GM19455 (cell line): ENCODE data around the gene GPR55.

Source experiments
- ATAC-seq: cut with Tn5 transposase; IDR thresholded peaks from one replicate; pipeline ENCODE4 v1.9.1; 2021; ENCODE audit not compliant: unreplicated experiment

Gene GPR55

DNA sequence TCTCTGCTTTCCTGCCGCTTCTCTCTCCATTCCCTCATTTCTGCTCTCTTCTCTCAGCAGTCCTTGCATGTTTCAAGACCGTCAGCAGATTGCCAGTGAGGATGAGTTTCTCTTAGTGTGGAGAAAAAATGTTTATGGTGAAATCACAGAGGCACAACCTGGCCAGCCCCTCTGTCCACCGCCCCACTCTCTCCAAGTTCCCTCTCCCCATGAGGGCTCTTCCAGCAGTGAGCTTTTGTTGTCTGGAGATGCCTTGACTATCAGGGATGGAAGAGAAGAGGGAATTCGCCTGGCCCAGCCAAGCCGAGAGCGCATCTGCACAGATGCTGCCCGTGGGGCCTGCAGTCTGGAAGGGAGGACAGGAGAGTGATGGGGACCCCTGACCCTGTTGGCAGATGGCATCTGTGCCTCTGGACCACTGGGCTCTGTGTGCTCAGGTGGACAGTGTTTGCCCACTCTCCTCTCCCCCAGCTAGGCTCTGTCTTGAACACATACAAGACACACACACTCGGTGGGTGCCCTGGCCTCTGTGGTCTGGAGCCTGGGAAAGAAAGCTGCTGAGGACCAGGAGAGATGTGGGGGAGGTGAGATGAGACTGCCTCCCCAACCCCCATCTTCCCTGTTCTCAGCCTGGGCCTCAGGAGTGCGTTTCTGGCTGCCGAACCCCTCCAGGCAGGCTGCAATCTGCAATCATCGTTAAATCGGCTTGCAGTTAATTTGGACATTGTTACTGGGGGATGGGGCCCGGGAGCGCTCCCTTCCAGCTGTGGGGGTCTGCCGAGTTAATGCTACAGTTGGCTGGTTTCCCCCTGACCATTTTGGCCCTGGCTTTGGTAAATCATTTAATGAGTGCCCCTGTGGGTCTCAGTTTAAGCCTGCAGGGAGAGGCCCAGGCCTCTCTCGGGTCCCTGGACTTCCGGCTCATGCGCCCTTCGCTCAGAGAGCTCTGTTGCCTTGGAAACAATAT, 55.8 kb downstream of the GPR55 start:
- no peak for ATAC-seq

DNA sequence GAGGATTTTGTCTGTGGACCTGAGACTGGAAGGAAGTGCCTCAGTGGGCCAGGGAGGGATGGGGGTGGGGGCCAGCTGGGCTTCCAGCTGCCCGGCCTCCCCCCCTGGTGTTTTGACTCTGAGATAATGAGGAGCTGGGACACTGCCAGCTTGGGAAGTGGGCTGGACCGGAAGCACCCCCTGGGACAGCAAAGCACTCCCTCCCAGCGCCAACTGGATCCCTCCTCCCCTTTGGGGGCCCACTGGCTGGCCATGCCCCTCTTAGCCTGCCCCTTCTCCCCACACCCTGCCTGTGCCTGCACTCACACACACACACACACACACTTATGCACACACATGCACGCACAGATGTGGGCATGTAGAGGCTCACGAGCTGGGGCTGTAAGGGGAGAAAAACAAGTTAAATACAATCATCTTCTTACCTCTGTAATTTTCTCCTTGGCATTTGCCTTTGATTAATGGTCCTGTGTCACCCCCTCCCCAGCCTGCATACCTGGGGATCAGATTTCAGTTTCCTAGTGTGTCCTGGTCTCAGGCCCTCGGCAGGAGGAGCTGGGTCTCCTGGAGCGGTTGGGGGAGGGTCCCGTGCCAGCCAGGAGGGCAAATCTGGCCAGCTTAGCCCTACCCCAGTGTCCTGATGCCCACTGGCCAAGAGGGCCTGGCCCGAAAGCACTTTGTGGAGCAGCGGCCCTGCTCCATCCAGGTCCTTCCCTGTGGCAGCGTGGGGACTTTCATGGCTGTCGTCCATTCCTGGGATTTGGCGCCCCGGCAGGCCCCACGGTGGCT, 56.7 kb downstream of the GPR55 start:
- ATAC-seq: no peak

GRCh38 chr2:230866756-230867523, 58.1 kb downstream of the GPR55 start:
- ATAC-seq: no peak

- no peak for ATAC-seq
These were observed 59.0 kb downstream of the GPR55 start for GRCh38 chr2:230865766-230866755.

GRCh38 chr2:230865307-230865765, 59.7 kb downstream of the GPR55 start:
- no peak for ATAC-seq

DNA sequence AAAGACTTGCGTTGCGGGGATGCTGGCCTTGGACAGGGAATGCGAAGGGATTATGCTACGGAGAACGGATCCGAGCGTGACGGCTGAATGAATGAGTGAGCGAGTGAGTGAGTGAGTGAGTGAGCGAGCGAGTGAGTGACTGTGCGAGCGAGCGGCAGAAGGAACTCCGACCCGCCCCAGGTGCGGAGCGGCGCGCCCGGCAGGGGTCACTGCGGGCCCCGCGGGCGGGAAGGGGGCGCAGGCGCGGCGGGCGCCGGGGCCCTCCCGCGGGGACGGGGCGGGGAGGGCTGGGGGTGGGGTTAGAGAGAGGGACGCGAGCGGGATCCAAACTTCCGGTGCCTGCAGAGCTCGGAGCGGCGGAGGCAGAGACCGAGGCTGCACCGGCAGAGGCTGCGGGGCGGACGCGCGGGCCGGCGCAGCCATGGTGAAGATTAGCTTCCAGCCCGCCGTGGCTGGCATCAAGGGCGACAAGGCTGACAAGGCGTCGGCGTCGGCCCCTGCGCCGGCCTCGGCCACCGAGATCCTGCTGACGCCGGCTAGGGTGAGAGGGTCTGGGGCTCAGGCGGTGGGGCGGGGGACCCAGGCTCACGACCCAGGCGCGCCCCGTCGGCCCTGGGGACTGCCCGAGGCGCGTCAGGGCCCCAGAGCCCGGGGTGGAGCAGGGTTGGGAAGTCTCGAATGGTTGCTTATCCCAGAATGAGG, 60.3 kb downstream of the GPR55 start, which contains the start of gene ITM2C:
TSS of gene ITM2C (plus strand) at position 338 of the 702 bp plus-strand sequence. CDS start at position 422, 84 bp downstream.
- ATAC-seq: peak; percentile 83

DNA sequence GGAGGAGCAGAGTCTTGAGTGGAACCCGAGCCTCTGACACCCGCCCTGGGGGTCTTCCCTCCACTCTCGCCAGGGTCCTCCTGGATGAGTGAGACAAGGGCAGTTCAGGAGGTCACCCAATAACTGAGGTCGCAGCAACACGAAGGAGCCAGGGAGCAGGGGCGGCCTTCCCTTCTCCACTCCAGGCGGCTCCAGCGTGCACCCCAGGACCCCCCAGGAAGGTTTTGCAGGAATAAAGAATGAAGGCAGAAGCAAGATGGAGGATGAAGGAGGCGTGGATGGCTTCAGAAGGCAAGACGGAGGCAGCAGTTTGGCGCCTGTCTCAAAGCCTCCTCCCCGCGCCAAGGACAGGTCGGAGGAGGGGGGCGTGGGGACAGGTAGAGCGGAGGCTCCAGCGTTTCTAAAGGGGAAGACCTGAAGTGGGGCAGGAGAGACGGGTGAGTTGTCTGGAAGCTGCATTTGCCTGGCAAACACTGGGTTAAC, 60.9 kb downstream of the GPR55 start:
- no peak for ATAC-seq

- ATAC-seq: no peak
These were observed 61.5 kb downstream of the GPR55 start for GRCh38 chr2:230863442-230864121.

- no peak for ATAC-seq
These were observed 62.0 kb downstream of the GPR55 start for GRCh38 chr2:230863031-230863430.

- ATAC-seq: no peak
These were observed 62.8 kb downstream of the GPR55 start for GRCh38 chr2:230862292-230862691.

DNA sequence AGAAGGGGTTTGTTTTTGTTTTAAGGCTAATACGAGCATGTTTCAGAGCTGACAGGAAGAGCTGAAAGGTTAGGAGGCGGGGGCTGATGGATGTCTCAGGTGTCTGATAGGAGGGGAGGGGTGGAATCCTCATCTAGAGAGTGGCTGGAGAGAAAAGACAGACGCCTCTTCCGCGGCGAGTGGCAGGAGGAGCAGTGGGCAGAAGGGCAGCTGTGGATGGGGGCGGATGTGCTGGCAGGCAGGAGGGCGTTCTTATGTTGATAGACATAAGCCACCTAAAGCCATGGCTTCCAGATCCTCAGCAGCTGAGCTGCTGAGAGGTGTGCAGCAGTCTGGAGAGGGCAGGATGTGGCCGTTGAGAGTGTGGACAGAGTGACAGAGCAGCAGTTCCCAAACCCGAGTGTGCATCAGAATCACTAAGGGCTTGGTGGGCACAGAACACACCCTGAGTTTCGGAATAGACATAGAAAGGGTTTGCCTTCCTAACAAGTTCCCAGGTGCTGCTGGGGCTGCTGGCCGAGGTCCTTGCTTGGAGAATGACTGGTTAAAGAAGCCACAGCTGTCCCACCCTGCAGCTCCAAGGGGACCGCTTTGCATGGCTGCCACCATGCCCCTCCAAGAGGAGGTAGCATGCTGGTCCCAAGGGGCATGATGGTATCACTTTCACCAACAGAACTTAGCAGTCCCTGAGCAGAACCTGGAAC, 63.3 kb downstream of the GPR55 start:
- no peak for ATAC-seq
